NCI-H2081 (cell line): Measurements from ENCODE around the gene BORA.
"Not testable (repeated sequence)": the region's sequence is repeated elsewhere in the genome, so short reads cannot be mapped to it uniquely, and the experiment has no call there.

Source experiments
- DNase-seq, 2 experiments: peaks; one replicate each; lab custom pipeline; 2025; lab: John Stamatoyannopoulos, UW

BORA gene

GRCh38 chr13:72763411-72763810 lies 35.7 kb downstream of the BORA start:
- DNase-seq: no peak

GRCh38 chr13:72774019-72774418 lies 46.3 kb downstream of the BORA start:
- DNase-seq: no peak

DNA sequence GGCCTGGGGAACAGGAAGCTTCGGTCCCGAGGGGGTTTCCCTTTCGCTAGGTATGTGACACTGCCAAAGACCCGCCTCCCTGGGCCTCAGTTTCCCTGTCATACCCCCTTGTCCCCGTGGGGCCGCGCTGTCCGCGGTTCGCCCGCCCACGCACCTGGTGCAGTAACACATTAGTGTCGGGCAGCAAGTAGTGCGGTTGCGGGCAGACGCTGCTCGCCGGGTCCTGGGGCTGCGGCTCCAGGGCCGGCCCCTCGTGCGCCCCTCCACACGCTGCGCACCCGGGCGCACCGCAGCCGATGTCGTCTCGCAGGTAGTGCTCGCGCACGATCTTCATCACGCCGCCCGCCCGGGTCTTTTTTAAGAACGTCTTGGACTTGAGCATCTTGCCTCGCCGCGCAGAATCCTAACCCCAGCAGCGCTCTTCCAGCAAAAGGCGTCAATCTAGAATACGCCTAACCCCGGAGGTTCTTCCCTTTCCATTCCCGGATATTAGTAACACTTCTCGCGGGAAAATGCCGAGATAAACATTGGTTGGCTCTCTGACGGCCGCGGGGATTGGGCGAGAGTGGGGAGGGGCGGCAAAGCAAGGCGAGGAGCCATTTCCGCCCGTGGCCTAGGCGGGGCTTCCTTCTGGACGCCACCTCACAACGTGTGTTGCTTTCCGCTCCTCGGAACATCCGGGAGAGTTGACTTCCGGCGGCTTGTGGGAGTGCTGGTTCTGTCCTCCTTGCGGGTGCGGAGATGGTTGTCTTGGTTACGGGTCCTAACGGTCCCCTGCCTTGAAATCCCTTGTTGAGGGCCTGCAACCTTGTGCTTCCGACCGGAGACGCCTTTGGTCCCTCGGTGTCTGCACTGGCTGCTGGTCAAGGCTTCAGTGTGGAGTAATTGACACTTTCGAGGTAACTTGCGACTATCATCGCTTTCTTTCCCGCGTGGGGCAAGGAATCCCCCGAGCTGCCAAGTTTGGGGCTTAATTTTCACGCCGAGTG lies 54.0 kb downstream of the BORA start, which contains the start of the genes DIS3 and PIBF1:
DIS3 (minus strand) TSS at position 450 of the 989 bp plus-strand sequence; CDS start at position 382, 68 bp downstream.
PIBF1 (plus strand) TSS at position 683 of the 989 bp plus-strand sequence. CDS start 1,337 bp downstream, outside the sequence.
- peak; percentile 96 to 98 for DNase-seq

DNA sequence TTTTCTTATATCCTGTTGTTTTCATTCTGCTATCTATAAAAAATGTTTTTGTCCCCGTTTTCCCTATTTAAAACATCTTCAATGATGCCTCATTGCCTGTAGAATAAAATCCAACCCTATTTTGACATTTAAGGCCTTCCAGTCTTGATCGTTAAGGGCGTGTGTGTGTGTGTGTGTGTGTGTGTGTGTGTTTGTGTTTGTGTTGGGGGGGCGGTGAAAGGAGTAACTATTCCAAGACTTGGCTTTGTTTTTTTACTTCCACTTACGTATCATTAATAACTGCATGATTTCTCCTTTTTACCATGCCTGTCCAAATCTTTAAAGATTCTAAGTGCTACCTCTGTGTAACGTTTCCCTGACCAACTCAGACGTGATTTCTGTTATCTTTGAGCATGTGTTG lies 55.0 kb downstream of the BORA start:
- DNase-seq: no peak

GRCh38 chr13:72784679-72785078 lies 57.0 kb downstream of the BORA start:
- not testable (repeated sequence) for DNase-seq

GRCh38 chr13:72788831-72789230 lies 61.1 kb downstream of the BORA start:
- DNase-seq: no peak

DNA sequence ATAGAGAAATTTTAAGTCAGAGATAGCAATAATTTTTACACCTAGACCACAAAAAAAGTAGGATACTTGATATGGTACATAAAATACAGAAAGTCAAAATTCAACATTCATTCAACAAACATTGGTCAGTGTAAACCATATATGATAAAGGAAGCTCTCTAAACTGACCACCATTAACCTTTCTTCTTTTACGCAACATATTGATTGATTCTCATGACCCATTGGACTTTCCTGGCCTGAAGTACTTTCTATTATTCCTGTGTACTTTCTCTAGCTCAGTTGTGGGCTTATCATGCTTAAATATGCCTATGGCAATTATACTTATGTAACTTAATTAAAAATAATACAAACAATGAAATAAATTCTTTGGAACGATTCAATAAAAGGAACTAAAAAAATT lies 64.9 kb downstream of the BORA start:
- no peak for DNase-seq

DNA sequence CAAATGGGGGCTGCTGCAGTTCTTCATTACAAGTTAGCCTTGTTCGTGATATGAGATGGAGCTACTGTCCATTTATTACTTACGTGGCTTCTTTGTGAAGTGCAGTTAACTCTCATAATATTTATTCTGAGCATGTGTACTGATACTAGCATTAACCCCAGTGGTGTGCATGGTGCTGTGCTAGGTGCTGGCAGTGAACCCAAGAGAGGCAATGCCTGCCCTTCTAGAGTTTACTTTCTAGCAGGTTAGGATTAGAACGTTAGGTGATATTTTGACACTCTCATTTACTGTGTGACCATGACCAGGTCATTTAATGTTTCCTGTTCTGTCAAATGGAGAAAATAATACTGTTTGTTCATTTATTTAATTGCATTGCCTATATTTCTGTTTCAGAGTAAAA lies 71.1 kb downstream of the BORA start:
- DNase-seq: no peak

DNA sequence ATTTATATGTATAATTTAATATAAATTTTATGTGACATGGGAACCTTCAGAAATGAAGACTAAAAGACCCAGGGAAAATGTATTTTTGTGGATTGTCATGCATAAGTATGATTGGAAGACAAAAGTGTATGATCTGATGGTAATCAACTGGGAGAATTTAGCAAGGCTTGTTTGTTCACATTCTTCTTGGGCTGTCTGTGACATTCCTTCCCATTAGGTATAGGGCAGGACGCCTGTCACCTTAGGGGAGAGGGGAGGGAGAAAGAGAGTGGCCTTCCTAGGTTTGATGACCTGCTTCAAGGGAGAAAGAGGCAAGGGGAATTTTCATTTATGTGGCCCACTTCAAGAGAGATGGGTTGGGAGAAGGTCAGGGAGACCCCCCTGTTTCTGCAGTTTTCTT lies 76.6 kb downstream of the BORA start:
- DNase-seq: no peak
